ENCODE results near the gene SART3.
"Not testable (repeated sequence)": the region's sequence is repeated elsewhere in the genome, so short reads cannot be mapped to it uniquely, and the experiment has no call there.

SART3 gene

GRCh38 chr12:108581311-108582227 lies 20.6 kb upstream of the SART3 start:
- no peak for DNase-seq

- DNase-seq = no peak
Measured at GRCh38 chr12:108580531-108580930, 19.6 kb upstream of the SART3 start.

GRCh38 chr12:108578813-108579212 lies 17.8 kb upstream of the SART3 start:
- DNase-seq = no peak

DNA sequence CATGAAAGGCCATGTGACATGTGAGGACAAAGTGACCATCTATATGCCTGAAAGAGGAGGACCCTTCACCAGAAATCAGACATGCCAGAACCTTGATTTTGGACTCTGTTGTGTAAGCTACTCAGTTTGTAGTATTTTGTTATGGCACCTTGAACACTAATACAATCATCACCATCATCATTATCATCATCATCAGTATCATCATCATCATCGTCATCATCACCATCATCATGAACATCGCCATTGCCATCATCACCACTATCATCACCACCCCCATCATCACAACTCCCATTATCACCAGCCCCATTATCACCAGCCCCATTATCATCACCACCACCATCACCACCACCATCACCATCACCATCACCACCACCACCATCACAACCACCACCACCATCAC lies 17.3 kb upstream of the SART3 start:
- no peak for DNase-seq

DNA sequence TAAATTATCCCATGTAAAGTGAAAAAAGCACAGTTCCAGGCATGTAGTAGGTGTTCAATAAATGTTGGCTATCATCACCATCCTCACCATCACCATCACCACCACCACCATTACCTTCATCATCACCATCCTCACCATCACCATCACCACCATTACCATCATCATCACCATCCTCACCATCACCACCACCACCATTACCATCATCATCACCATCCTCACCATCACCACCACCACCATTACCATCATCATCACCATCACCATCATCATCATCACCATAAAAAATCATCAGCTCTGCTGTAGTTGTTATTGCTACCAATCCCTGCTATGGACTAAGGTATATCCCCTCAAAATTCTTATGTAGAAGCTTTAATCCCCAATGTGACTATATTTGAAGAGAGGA lies 16.5 kb upstream of the SART3 start:
- no peak for DNase-seq

DNA sequence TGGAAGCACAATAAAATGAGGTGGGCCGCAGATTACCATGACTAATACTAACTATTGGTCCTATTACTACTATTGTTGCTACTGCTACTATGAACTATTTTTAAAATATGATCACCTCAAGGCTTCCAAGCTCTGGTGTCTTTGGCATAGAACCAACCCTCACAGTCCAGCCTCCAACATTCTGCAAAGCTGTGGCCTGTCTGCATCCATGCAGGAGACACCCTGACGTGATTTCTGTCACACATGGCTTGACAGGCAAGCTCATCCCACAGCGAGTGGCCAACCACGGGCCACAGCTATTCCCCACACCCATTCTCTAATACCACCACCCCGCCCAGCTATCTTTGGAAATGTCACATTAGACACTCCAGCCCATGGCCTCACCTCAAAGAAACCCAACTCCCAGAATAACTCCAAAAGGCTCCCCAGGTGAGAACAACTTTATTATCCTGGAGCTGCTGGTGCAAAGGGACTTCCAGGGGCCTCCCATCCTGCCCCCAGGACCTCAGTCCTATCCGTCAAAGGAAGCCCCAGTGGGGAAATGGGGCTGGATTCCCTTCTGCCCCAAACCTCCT lies 15.8 kb upstream of the SART3 start:
- DNase-seq = no peak

- DNase-seq = no peak
Measured at GRCh38 chr12:108575199-108575912, 14.4 kb upstream of the SART3 start.

- not testable (repeated sequence) for DNase-seq
Measured at GRCh38 chr12:108574276-108574675, 13.3 kb upstream of the SART3 start.

GRCh38 chr12:108573317-108573716 lies 12.3 kb upstream of the SART3 start:
- no peak for DNase-seq

DNA sequence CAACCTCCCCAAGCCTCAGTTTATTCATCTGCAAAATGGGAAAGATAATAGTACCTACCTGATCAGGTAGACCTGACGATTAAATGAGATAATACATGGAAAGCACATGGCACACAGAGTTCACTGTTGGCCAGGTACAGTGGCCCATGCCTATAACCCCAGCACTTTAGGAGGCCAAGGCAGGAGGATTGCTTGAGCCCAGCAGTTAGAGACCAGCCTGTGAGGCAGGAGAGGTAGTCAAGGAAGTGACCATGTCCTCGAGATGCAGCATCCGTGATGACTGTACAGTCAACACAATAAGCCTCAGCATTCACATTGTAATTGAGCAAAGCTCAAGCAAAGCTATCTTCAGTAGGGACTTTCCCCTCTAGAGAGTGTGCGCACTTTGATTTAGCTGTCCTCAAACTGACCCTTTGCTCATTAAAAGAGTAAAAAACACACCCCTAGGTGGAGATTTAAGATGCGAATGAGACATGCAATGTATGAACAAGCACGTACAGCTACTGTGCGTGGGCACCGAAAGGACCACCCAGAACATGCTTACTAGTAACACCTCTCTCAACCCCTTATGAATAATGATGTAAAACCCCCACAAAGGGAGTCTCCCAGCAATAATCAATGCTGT lies 11.3 kb upstream of the SART3 start:
- DNase-seq = no peak

DNA sequence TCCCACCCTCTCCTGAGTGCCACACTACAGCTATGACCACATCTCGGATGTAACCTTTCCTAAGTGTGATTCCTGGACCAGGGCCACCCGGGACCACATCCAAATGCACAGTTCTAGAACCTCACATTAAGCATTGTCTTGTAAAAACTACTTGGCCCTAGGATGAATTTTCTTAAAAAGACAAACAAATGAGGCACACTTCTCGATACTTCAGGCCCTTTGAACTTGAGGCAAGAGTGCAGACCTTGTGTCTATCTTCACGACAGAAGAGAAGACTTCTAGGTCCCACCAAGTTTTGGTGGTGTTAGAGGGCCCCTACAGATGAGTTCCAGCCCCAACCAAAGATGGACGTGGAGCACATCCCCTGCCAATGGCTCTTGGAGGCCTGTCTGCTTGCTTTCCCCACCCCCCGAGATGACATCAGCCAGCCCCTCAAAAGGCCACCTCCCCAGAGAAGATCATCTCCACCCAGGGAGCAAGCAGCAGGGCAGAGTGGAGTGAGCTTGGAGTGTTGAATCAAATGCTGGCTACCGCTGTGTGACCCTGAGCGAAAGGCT lies 10.7 kb upstream of the SART3 start:
- DNase-seq = no peak

GRCh38 chr12:108570743-108571608 lies 10.0 kb upstream of the SART3 start:
- no peak for DNase-seq

DNA sequence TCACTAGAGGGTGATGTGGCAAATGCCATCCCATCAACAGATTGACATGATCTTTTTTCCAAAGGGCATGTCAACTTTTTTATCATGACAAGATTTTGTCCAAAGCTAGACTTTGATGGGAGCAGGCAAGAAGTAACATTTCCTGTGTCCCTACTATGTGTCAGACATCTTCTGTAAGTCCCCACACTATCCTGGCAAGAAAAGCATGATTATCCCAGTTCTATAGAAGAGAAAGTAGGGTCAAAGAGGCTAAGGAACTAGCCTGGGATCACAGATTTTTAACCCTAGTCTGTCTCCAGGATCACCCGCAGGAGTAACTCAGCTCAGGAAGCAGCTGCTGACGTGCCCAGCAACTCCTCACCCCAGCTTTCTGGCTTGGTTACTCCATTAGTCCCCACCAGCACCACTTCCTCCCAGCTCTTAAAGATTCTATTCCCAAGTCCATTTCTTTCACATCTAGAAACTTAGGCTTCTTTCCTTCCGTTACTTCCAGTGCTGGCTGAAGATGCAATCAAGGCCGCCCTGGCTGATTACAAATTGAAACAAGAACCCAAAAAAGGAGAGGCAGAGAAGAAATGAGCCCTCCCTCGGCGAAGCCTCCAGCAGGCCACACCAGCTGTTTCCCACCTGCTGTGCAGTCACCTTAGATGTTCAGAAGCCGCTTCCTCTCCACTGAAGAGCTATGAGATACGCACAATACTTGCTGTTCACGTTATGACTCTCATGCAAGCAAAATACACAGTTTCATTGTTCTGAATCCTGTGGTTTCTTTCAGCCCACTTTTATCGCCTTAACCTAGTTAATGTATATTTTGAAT lies 7.6 kb upstream of the SART3 start:
- DNase-seq = peak; percentile 62

- no peak for DNase-seq
Measured at GRCh38 chr12:108567406-108568337, 6.7 kb upstream of the SART3 start.

DNA sequence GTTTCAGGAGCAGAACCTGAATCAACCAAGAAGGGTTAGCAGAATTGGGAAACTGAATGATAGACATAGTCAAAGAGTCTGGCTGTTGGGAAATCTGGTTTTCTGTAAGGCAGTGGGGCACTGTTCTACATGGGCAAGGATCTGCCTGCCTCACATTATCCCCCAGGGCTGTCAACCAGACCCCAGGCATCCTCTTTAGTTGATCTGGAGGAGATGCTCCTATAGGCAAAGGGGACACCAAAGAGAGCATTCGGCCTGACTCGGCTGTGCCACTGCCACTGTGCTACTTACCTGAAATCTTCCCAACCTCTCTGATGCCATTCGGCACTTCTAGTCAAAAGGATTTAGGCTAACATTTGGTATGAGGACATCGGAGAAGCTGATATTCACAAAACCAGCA lies 5.5 kb upstream of the SART3 start:
- DNase-seq = no peak

GRCh38 chr12:108565976-108566375 lies 5.0 kb upstream of the SART3 start:
- DNase-seq = peak; percentile 62

DNA sequence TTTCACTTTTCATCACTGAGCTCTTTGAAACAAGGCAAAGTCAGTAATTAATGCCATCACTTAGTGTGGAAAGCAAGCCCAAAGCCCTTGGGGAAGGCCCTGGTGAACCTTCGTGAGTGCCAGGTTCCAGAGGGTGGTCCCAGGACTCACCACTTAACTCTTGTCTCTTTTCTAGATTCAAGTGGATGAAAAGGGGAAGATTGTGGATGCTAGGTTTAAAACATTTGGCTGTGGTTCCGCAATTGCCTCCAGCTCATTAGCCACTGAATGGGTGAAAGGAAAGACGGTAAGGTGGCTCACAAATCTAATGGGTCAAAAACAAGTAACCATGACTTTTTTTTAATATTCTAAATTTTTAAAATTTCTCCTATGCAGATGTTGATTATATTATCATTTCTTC lies 4.2 kb upstream of the SART3 start:
- DNase-seq = no peak

DNA sequence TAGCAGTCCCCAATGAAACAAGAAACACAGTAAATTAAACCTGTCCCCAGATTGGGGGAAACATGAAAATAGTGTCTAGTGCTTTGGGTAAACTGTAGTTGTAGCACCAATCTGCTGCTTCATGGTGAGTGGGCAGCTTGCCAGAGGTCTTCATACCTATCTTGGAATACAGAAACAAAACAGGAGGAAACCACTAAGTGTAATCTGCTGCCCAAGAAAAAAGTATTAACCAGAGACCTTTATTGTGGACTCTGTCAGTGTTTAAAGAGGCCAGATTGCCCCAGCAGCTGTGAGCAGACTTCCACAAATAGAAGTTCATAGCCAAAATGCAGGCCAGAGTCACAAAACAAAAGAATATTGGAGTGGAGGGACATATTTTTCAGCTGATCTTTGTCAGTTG lies 3.8 kb upstream of the SART3 start:
- no peak for DNase-seq

GRCh38 chr12:108563804-108564151 lies 2.8 kb upstream of the SART3 start:
- DNase-seq = no peak
